Mesendoderm (in vitro differentiated cells): ENCODE data around the gene MLF2.

Experiments
- DNase-seq: peaks from one replicate; pipeline ENCODE4 v3.0.0; 2013
- H2AK5ac ChIP-seq: 2 replicates; pipeline ENCODE4 v1.6.1; 2013; ENCODE audit warnings: low read length, inconsistent platforms
- H2BK120ac ChIP-seq: 2 replicates; pipeline ENCODE4 v1.6.1; 2013; ENCODE audit warnings: low read depth, mild to moderate bottlenecking, low read length, moderate library complexity, mixed read lengths
- H2BK15ac ChIP-seq: replicated peaks from 2 replicates; pipeline ENCODE4 v1.6.1; 2013; ENCODE audit warnings: low read depth, mild to moderate bottlenecking, moderate library complexity
- H2BK5ac ChIP-seq: 2 replicates; pipeline ENCODE4 v1.6.1; 2013; ENCODE audit warnings: low read length, inconsistent platforms
- H3K18ac ChIP-seq: 2 replicates; pipeline ENCODE4 v1.6.1; 2013; ENCODE audit warnings: mild to moderate bottlenecking, low read length, mixed read lengths
- H3K23ac ChIP-seq: one replicate; pipeline ENCODE4 v1.6.1; 2013; ENCODE audit warnings: low read length
- H3K27ac ChIP-seq: 2 replicates; pipeline ENCODE4 v1.5.1; 2013; ENCODE audit warnings: low read depth, mild to moderate bottlenecking, inconsistent platforms, low read length, moderate library complexity
- H3K27me3 ChIP-seq: 2 replicates; pipeline ENCODE4 v1.6.1; 2013; ENCODE audit warnings: low read length, control low read depth, mild to moderate bottlenecking, inconsistent platforms; ENCODE audit not compliant: insufficient read depth, poor library complexity
- H3K36me3 ChIP-seq: 2 replicates; pipeline ENCODE4 v1.6.1; 2013; ENCODE audit warnings: low read length, inconsistent platforms; ENCODE audit not compliant: control insufficient read depth, insufficient read depth
- H3K4ac ChIP-seq: one replicate; pipeline ENCODE4 v1.6.1; 2013; ENCODE audit warnings: low read depth, mild to moderate bottlenecking, low read length, moderate library complexity
- H3K4me1 ChIP-seq: 2 replicates; pipeline ENCODE4 v1.6.1; 2013; ENCODE audit warnings: low read depth, low read length, inconsistent platforms; ENCODE audit not compliant: control insufficient read depth
- H3K4me2 ChIP-seq: 2 replicates; pipeline ENCODE4 v1.6.1; 2013; ENCODE audit warnings: low read length
- H3K4me3 ChIP-seq: 2 replicates; pipeline ENCODE4 v1.5.1; 2013; ENCODE audit warnings: mild to moderate bottlenecking, low read length
- H3K56ac ChIP-seq: one replicate; pipeline ENCODE4 v1.6.1; 2013; ENCODE audit warnings: low read length
- H3K79me1 ChIP-seq: 2 replicates; pipeline ENCODE4 v1.6.1; 2013; ENCODE audit warnings: low read length, inconsistent platforms
- H3K79me2 ChIP-seq: 2 replicates; pipeline ENCODE4 v1.6.1; 2013; ENCODE audit warnings: mild to moderate bottlenecking, low read length; ENCODE audit not compliant: control insufficient read depth, insufficient read depth
- H3K9ac ChIP-seq: 2 replicates; pipeline ENCODE4 v1.6.1; 2013; ENCODE audit warnings: low read length, inconsistent platforms
- H4K5ac ChIP-seq: one replicate; pipeline ENCODE4 v1.6.1; 2013; ENCODE audit warnings: low read length
- H4K8ac ChIP-seq: one replicate; pipeline ENCODE4 v1.6.1; 2013; ENCODE audit warnings: low read depth, mild to moderate bottlenecking, control low read depth, low read length, moderate library complexity
- WGBS: extraction: QIAGEN DNeasy Blood & Tissue Kit; methylation state at CpG from one replicate; pipeline ENCODE4 v1.1.7; 2013; ENCODE audit warnings: low lambda C conversion rate, missing lambda C conversion rate; ENCODE audit not compliant: insufficient coverage; ENCODE audit errors: extremely low coverage; 5-methylcytosine and 5-hydroxymethylcytosine counted together

The MLF2 gene

DNA sequence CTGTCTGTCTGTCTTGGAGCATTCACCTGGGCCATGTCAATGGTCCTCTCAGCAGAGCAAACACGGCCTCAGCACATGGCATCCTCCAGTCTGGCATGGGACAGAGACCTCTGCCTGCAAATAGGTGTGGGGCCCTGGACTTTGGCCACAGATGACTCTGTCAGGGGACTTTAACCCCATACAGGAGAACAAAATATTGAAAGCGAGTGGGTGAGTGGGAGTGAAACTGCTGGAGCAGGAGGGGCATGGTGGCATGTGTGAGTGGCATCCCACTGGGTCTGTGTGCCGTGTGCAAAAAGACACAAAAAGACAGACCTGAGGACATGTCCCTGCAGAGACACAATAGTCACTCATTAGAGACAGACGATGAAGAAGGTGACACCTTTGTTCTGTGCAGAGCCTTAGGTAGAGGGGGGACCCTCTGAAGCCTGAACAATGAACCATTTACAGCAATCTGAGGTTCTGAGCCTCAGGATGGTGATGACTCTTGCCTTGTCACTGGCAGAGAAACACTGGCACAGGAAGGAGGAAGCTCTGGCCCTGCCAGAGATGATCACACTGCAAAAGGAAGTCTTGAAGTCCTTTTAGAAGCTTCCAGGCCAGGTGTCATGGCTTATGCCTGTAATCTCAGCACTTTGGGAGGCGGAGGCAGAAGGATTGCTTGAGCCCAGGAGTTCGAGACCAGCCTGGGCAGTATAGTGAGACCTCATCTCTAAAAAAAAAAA is 26.9 kb upstream of the MLF2 start:
- H3K27ac ChIP-seq = no peak overlapping the region
- H3K9ac ChIP-seq = no peak overlapping the region
- H3K4ac ChIP-seq = no peak overlapping the region
- H4K5ac ChIP-seq = no peak overlapping the region
- H3K79me1 ChIP-seq = no peaks in the 10 kb centered on the region
- H2BK15ac ChIP-seq = no peak overlapping the region
- H3K4me2 ChIP-seq = no peak overlapping the region
- H3K18ac ChIP-seq = no peak overlapping the region
- H4K8ac ChIP-seq = no peak overlapping the region
- H3K36me3 ChIP-seq = no peaks in the 10 kb centered on the region
- no peak overlapping the region for H3K23ac ChIP-seq
- WGBS = no CpG with 5 or more reads among the region's 6 CpGs
- H2AK5ac ChIP-seq = no peak overlapping the region
- H3K4me1 ChIP-seq = peaks cover 4% of the 10 kb centered on the region
- H3K4me3 ChIP-seq = no peak overlapping the region
- no peaks in the 10 kb centered on the region for H3K79me2 ChIP-seq
- DNase-seq = no peak
- no peak overlapping the region for H3K56ac ChIP-seq
- H2BK5ac ChIP-seq = no peak overlapping the region
- no peak overlapping the region for H2BK120ac ChIP-seq
- H3K27me3 ChIP-seq = no peaks in the 10 kb centered on the region

DNA sequence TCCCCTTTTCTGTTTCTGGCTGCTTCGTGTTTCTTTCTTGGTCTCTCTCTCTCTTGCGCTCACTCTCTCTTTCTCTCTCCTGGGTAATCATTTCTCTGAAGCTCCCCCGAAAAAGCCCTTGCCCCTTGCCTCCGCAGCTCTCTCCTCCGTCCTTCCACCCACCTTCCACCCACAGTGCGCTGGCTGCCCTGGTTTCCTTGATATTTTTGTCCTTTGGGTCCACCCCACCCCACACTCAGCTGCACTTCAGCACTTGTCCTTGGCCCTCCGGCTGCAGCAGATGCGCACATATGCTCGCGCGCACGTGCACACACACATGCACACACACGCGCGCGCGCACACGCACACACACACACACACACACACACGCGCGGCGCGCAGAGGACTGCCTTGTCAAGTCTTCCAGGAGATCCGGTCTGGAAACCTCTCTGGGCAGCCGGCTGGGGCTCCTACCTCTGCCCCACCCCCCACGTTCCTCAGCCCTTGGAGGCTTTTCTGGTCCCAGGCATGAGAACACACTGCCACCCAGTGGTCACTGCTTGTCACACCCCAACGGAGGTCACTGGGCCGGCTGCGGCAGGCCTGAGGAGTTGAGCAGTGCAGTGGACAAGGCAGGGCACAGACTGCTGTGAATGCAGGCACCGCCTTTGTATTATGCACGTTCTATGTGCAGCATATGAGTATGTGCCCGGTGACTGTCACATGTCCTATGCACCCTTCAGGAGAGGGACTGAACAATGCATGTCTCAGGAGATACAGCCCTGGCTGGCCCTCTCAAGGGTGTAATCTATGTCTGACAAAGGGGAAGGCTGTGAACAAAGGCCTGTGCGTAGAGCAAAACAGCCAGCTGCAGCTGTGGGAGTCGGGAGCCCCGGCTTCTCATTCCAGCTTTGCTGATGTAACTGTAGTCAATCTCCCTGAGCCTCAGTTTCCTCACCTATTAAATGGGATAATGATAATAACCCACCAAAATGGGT is 25.9 kb upstream of the MLF2 start:
- no peaks in the 10 kb centered on the region for H3K79me2 ChIP-seq
- H3K23ac ChIP-seq = peak overlapping the region; percentile 91
- peak overlapping the region; percentile 82 for H3K9ac ChIP-seq
- H3K27ac ChIP-seq = no peak overlapping the region
- no peaks in the 10 kb centered on the region for H3K27me3 ChIP-seq
- H3K79me1 ChIP-seq = no peaks in the 10 kb centered on the region
- peaks cover 4% of the 10 kb centered on the region for H3K4me1 ChIP-seq
- no CpG with 5 or more reads among the region's 35 CpGs for WGBS
- peak overlapping the region; percentile 41 for H3K4me3 ChIP-seq
- no peak overlapping the region for H2BK120ac ChIP-seq
- no peak overlapping the region for H4K8ac ChIP-seq
- no peak overlapping the region for H3K4ac ChIP-seq
- peak overlapping the region; percentile 97 for H3K4me2 ChIP-seq
- H3K56ac ChIP-seq = peak overlapping the region; percentile 93
- no peak overlapping the region for H4K5ac ChIP-seq
- no peaks in the 10 kb centered on the region for H3K36me3 ChIP-seq
- no peak overlapping the region for H2AK5ac ChIP-seq
- peak; percentile 96 for DNase-seq
- H3K18ac ChIP-seq = no peak overlapping the region
- H2BK15ac ChIP-seq = no peak overlapping the region
- no peak overlapping the region for H2BK5ac ChIP-seq

DNA sequence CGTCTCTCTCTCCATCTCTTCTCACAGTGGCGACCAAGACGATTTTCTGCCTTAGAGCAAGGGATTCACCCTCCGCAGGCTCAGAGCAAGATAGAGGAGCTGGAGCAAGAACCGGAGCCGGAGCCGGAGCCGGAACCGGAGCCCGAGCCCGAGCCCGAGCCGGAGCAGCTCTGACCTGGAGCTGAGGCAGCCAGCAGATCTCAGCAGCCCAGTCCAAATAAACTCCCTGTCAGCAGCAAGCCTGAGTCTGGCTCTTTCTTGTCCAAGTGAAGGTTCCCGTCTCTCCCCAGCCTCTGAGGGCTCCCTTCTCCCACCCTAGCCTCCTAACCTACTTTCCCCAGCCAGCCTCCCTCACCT is 25.3 kb upstream of the MLF2 start:
- H2AK5ac ChIP-seq = no peak overlapping the region
- peak overlapping the region; percentile 82 for H3K9ac ChIP-seq
- H3K36me3 ChIP-seq = no peaks in the 10 kb centered on the region
- H3K27ac ChIP-seq = no peak overlapping the region
- no peak overlapping the region for H3K18ac ChIP-seq
- WGBS = no CpG with 5 or more reads among the region's 14 CpGs
- peak; percentile 64 for DNase-seq
- no peak overlapping the region for H4K5ac ChIP-seq
- no peak overlapping the region for H2BK120ac ChIP-seq
- H3K23ac ChIP-seq = no peak overlapping the region
- peaks cover 4% of the 10 kb centered on the region for H3K4me1 ChIP-seq
- H4K8ac ChIP-seq = no peak overlapping the region
- peak overlapping the region; percentile 41 for H3K4me3 ChIP-seq
- H3K79me2 ChIP-seq = no peaks in the 10 kb centered on the region
- no peaks in the 10 kb centered on the region for H3K79me1 ChIP-seq
- H2BK15ac ChIP-seq = no peak overlapping the region
- H3K27me3 ChIP-seq = no peaks in the 10 kb centered on the region
- H3K4ac ChIP-seq = no peak overlapping the region
- H2BK5ac ChIP-seq = no peak overlapping the region
- peak overlapping the region; percentile 97 for H3K4me2 ChIP-seq
- H3K56ac ChIP-seq = peak overlapping the region; percentile 93

DNA sequence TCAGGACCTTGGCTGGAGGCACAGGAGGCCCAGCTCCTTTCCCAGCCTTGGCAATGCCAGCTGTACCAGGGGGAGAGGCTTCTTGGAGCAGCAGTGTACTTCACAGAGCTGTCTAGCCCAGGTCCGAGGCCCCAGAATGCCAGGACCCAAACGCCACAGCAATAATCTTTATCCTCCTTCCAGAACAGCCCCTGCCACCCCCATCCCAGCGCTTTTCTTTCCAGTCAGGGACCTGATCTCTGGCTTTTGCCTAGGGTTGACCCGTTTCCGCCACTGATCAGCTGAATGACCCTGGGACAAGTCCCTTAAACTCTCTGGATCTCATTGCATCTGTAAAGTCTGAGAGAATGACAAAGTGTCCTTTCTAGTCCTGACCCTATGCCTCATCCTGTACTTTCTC is 24.4 kb upstream of the MLF2 start:
- Histone ChIP-seq H3K79me2 (no peaks in the 10 kb centered on the region), H3K79me1 (no peaks in the 10 kb centered on the region), H3K9ac (no peak overlapping the region), H3K27ac (no peak overlapping the region), H3K4me2 (no peak overlapping the region), H2BK15ac (no peak overlapping the region), H2BK5ac (no peak overlapping the region), H3K36me3 (no peaks in the 10 kb centered on the region), H3K18ac (no peak overlapping the region), H3K4me3 (no peak overlapping the region), H3K23ac (no peak overlapping the region), H3K4ac (no peak overlapping the region), H4K8ac (no peak overlapping the region), H4K5ac (no peak overlapping the region), H3K56ac (no peak overlapping the region), H2AK5ac (no peak overlapping the region), H3K4me1 (peaks cover 4% of the 10 kb centered on the region), H2BK120ac (no peak overlapping the region), H3K27me3 (peaks cover 4% of the 10 kb centered on the region)
- no CpG with 5 or more reads among the region's 5 CpGs for WGBS
- DNase-seq = no peak

DNA sequence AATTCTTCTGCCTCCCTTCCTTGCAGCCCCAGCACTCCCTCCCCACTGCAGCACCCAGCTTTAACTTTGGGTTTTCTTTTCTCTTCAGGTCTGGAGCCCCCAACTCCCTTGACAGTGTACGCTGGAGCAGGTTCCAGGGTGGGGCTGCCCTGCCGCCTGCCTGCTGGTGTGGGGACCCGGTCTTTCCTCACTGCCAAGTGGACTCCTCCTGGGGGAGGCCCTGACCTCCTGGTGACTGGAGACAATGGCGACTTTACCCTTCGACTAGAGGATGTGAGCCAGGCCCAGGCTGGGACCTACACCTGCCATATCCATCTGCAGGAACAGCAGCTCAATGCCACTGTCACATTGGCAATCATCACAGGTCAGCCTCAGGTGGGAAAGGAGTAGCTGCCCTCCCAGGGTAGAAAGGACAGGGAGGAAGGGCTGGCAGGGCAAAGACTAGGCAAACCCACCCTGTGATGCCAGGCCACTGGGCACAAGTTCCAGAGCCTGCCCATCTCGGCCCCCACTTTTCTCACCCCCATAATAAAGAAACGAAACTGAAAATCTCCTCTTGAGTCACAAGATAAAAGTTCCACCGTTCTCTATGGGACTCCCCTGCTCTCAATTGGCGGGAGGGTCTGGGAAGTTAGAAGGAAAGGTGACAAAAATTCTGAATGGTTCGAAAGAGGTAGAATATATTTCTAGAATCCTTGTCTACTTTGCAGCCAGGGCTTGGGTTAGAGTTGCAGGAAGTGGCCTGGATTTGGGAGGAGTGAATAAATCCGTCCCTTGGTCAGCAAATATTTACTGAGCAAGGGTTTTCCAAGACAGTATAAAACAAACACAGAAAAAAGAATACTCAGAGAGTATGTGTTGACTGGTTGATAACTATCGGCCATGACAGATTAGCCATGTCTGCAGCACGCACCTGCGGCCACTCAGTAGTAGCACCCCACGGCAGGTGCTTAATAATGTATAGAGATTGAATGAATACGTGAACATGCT is 22.5 kb upstream of the MLF2 start:
- H3K18ac ChIP-seq = no peak overlapping the region
- H3K56ac ChIP-seq = no peak overlapping the region
- no peak overlapping the region for H4K5ac ChIP-seq
- no peak overlapping the region for H4K8ac ChIP-seq
- H3K4me3 ChIP-seq = no peak overlapping the region
- H3K27ac ChIP-seq = no peak overlapping the region
- peaks cover 6% of the 10 kb centered on the region for H3K4me1 ChIP-seq
- H3K27me3 ChIP-seq = peaks cover 4% of the 10 kb centered on the region
- H3K79me1 ChIP-seq = no peaks in the 10 kb centered on the region
- H2BK15ac ChIP-seq = no peak overlapping the region
- peaks cover 4% of the 10 kb centered on the region for H3K36me3 ChIP-seq
- WGBS = no CpG with 5 or more reads among the region's 16 CpGs
- H2AK5ac ChIP-seq = no peak overlapping the region
- H3K23ac ChIP-seq = no peak overlapping the region
- no peak overlapping the region for H3K4ac ChIP-seq
- H3K9ac ChIP-seq = no peak overlapping the region
- H2BK120ac ChIP-seq = no peak overlapping the region
- no peak overlapping the region for H3K4me2 ChIP-seq
- H2BK5ac ChIP-seq = no peak overlapping the region
- no peak for DNase-seq
- H3K79me2 ChIP-seq = no peaks in the 10 kb centered on the region
